DND-41 (cell line): ENCODE measurements around the gene RAI1.
A peak's percentile ranks its signal among the peaks of the same experiment; 100 is the strongest.

Source experiments
- ATAC-seq: fragments of 200-7000 bp; cut with Tn5 transposase; 3 replicates; pipeline ENCODE4 v1.9.1; 2021; ENCODE audit warnings: low read depth; ENCODE audit not compliant: insufficient read depth
- DNase-seq: peaks from one replicate; pipeline ENCODE4 v3.0.0-alpha.2; 2020
- H2AFZ ChIP-seq: 2 replicates; pipeline ENCODE4 v1.6.0; 2012; ENCODE audit warnings: low read depth, low read length
- H3K27ac ChIP-seq: 2 replicates; pipeline ENCODE4 v1.5.1; 2012; ENCODE audit warnings: low read length, inconsistent platforms
- H3K27me3 ChIP-seq: fragments of 200-600 bp; sonication (generic); 2 replicates; pipeline ENCODE4 v1.6.0; 2012; ENCODE audit warnings: low read length, mild to moderate bottlenecking, inconsistent platforms; ENCODE audit not compliant: insufficient read depth, poor library complexity
- H3K36me3 ChIP-seq: 2 replicates; pipeline ENCODE4 v1.5.1; 2012; ENCODE audit warnings: low read length, inconsistent platforms; ENCODE audit not compliant: insufficient read depth
- H3K4me1 ChIP-seq: 2 replicates; pipeline ENCODE4 v1.5.1; 2012; ENCODE audit warnings: mild to moderate bottlenecking, low read length; ENCODE audit not compliant: insufficient read depth
- H3K4me2 ChIP-seq: 2 replicates; pipeline ENCODE4 v1.6.0; 2012; ENCODE audit warnings: mild to moderate bottlenecking, moderate library complexity, low read length, inconsistent platforms; ENCODE audit not compliant: insufficient read depth
- H3K4me3 ChIP-seq, 2 experiments: fragments of 200-600 bp in 1 of 2; shearing (Covaris generic) in 1 of 2; 2 replicates each; pipeline ENCODE4 v1.5.1; 2012 to 2016; ENCODE audit warnings: inconsistent platforms in 2 of 2, low read length in 2 of 2, mild to moderate bottlenecking in 2 of 2, low read depth in 1 of 2, moderate library complexity in 1 of 2
- H3K79me2 ChIP-seq: 2 replicates; pipeline ENCODE4 v1.6.0; 2012; ENCODE audit warnings: low read length, inconsistent platforms; ENCODE audit not compliant: insufficient read depth
- H3K9ac ChIP-seq: 2 replicates; pipeline ENCODE4 v1.6.0; 2012; ENCODE audit warnings: low read depth, mild to moderate bottlenecking, inconsistent platforms, low read length, moderate library complexity
- H3K9me3 ChIP-seq: 2 replicates; pipeline ENCODE4 v1.5.1; 2012; ENCODE audit warnings: low read length, moderate library complexity, mild to moderate bottlenecking, inconsistent platforms; ENCODE audit not compliant: insufficient read depth, severe bottlenecking
- H4K20me1 ChIP-seq: 2 replicates; pipeline ENCODE4 v1.6.0; 2012; ENCODE audit warnings: low read length; ENCODE audit not compliant: insufficient read depth
- CTCF ChIP-seq: IDR thresholded peaks from 2 replicates; pipeline ENCODE4 v1.5.1; 2012; ENCODE audit warnings: borderline replicate concordance, low read length, moderate library complexity, mild to moderate bottlenecking; ENCODE audit not compliant: poor library complexity, severe bottlenecking; ENCODE audit errors: extremely low read depth
- EZH2 ChIP-seq: IDR thresholded peaks from 3 replicates; pipeline ENCODE4 v1.6.1; 2012; ENCODE audit warnings: borderline replicate concordance, low read depth, mild to moderate bottlenecking, moderate library complexity, low read length, inconsistent platforms; ENCODE audit not compliant: severe bottlenecking

The RAI1 gene

GRCh38 chr17:17728146-17728545 is 46.9 kb downstream of the RAI1 start:
- Histone ChIP-seq H2AFZ (no peak overlapping the region), H3K9ac (no peak overlapping the region), H3K79me2 (peaks cover 97% of the 10 kb centered on the region), H3K27ac (no peak overlapping the region), H3K9me3 (no peaks in the 10 kb centered on the region), H3K4me1 (no peaks in the 10 kb centered on the region), H3K36me3 (peaks cover 67% of the 10 kb centered on the region), H3K27me3 (no peaks in the 10 kb centered on the region), H3K4me2 (no peak overlapping the region), H4K20me1 (peaks cover 86% of the 10 kb centered on the region), H3K4me3 (no peak overlapping the region)
- TF ChIP-seq CTCF (no peak), EZH2 (no peak)
- DNase-seq (no peak), ATAC-seq (no peak)

GRCh38 chr17:17728550-17729251 is 47.4 kb downstream of the RAI1 start:
- H4K20me1 ChIP-seq, result peaks cover 88% of the 10 kb centered on the region
- no peaks in the 10 kb centered on the region for H3K9me3 ChIP-seq
- peaks cover 97% of the 10 kb centered on the region for H3K79me2 ChIP-seq
- H3K36me3 ChIP-seq, result peaks cover 66% of the 10 kb centered on the region
- no peaks in the 10 kb centered on the region for H3K4me1 ChIP-seq
- H3K27ac ChIP-seq, result no peak overlapping the region
- DNase-seq, result no peak
- ATAC-seq, result no peak
- no peaks in the 10 kb centered on the region for H3K27me3 ChIP-seq
- H2AFZ ChIP-seq, result no peak overlapping the region
- TF ChIP-seq CTCF (no peak), EZH2 (no peak)
- H3K4me2 ChIP-seq, result no peak overlapping the region
- no peak overlapping the region for H3K4me3 ChIP-seq
- H3K9ac ChIP-seq, result no peak overlapping the region

GRCh38 chr17:17729620-17730249 is 48.5 kb downstream of the RAI1 start:
- Histone ChIP-seq H3K4me3 (no peak overlapping the region), H3K27me3 (no peaks in the 10 kb centered on the region), H3K36me3 (peaks cover 63% of the 10 kb centered on the region), H3K4me2 (no peak overlapping the region), H4K20me1 (peaks cover 91% of the 10 kb centered on the region), H3K27ac (no peak overlapping the region), H3K9me3 (no peaks in the 10 kb centered on the region), H3K4me1 (no peaks in the 10 kb centered on the region), H3K79me2 (peaks cover 99% of the 10 kb centered on the region), H2AFZ (no peak overlapping the region), H3K9ac (no peak overlapping the region)
- ATAC-seq (peak; percentile 84), DNase-seq (peak; percentile 34)
- no peak for TF ChIP-seq EZH2
- TF ChIP-seq CTCF, result peak; percentile 74
